ENCODE measurements around the gene SAMD4B. TPM values are rescaled to one million over a fixed set of nuclear protein-coding genes. Genes with fewer than 3 reads are reported as not detected.

The SAMD4B gene
- total RNA-seq, 2 experiments from 2014 or later: 55.5 to 57.6 TPM

- ChIA-PET POLR2A (no interaction called here), CTCF (no interaction called here)
Observed at GRCh38 chr19:39381910-39382611, 39.8 kb downstream of the SAMD4B start.

GRCh38 chr19:39382991-39383828 lies 41.0 kb downstream of the SAMD4B start:
- ChIA-PET POLR2A (no interaction called here), CTCF (no interaction called here)

- ChIA-PET POLR2A (no interaction called here), CTCF (no interaction called here)
Observed at GRCh38 chr19:39384839-39385568, 42.8 kb downstream of the SAMD4B start.

GRCh38 chr19:39385629-39386411 lies 43.6 kb downstream of the SAMD4B start:
- ChIA-PET CTCF (no interaction called here), POLR2A (no interaction called here)

GRCh38 chr19:39386557-39386956 lies 44.3 kb downstream of the SAMD4B start:
- CTCF ChIA-PET: no interaction called here
- POLR2A ChIA-PET: no interaction called here

GRCh38 chr19:39388657-39389056 lies 46.4 kb downstream of the SAMD4B start:
- ChIA-PET CTCF (interaction anchor here (0.7 kb wide), 1 partner anchor 22 kb away, joined by 3 read pairs; no protein-coding TSS in a partner anchor), POLR2A (no interaction called here)

- POLR2A ChIA-PET: no interaction called here
- CTCF ChIA-PET: interaction anchor here (0.8 to 5.7 kb wide), 2 partner anchors 22 to 130 kb away, joined by 3 to 40 read pairs; partner anchors contain the start of gene PLEKHG2
Observed at GRCh38 chr19:39389631-39390414, 47.6 kb downstream of the SAMD4B start.

- CTCF ChIA-PET: interaction anchor here (0.8 to 5.7 kb wide), 4 partner anchors 11 to 113 kb away, joined by 3 to 40 read pairs (median 6); partner anchors contain the start of gene PLEKHG2
- POLR2A ChIA-PET: interaction anchor here (1.2 to 2.2 kb wide), 5 partner anchors 11 to 149 kb away, joined by 4 to 19 read pairs (median 11); partner anchors contain the start of genes EID2, RPS16 and SAMD4B
Observed at GRCh38 chr19:39390451-39390750, 48.2 kb downstream of the SAMD4B start.

- CTCF ChIA-PET: interaction anchor here (0.7 to 5.7 kb wide), 8 partner anchors 9 to 113 kb away, joined by 3 to 40 read pairs (median 3); partner anchors contain the start of genes PLEKHG2 and RPS16
- POLR2A ChIA-PET: interaction anchor here (0.6 to 2.2 kb wide), 8 partner anchors 9 to 149 kb away, joined by 3 to 19 read pairs (median 5); partner anchors contain the start of genes EID2, RPS16 and SAMD4B
Observed at GRCh38 chr19:39390751-39391437, 48.7 kb downstream of the SAMD4B start, which contains the start of the genes MED29 and PAF1. Gene MED29 (plus strand): TSS chr19:39391378. CDS start chr19:39391423, 45 bp downstream. Gene PAF1 (minus strand): TSS chr19:39391106. CDS start chr19:39390864, 242 bp downstream.

- POLR2A ChIA-PET: interaction anchor here (0.5 to 2.3 kb wide), 8 partner anchors 10 to 533 kb away, joined by 3 to 20 read pairs (median 6); partner anchors contain the start of genes PLEKHG2, RPS16 and ZFP36
- CTCF ChIA-PET: interaction anchor here (0.8 to 4.0 kb wide), 16 partner anchors 10 to 135 kb away, joined by 3 to 72 read pairs (median 5); partner anchors contain the start of genes EID2B, GMFG, PLEKHG2 and RPS16
Observed at GRCh38 chr19:39397360-39398296, 55.4 kb downstream of the SAMD4B start.

- ChIA-PET CTCF (interaction anchor here (0.6 to 4.0 kb wide), 15 partner anchors 10 to 134 kb away, joined by 3 to 72 read pairs (median 5); partner anchors contain the start of genes EID2B, GMFG, PLEKHG2 and RPS16), POLR2A (interaction anchor here (0.6 to 2.3 kb wide), 7 partner anchors 9 to 534 kb away, joined by 3 to 20 read pairs (median 6); partner anchors contain the start of genes PLEKHG2, RPS16 and ZFP36)
Observed at GRCh38 chr19:39398297-39398864, 56.2 kb downstream of the SAMD4B start.

GRCh38 chr19:39399668-39400050 lies 57.4 kb downstream of the SAMD4B start:
- POLR2A ChIA-PET: interaction anchor here (0.8 to 2.3 kb wide), 3 partner anchors 8 to 12 kb away, joined by 5 to 13 read pairs (median 5); partner anchors contain the start of genes MED29, PAF1 and PLEKHG2
- CTCF ChIA-PET: interaction anchor here (0.7 to 3.2 kb wide), 4 partner anchors 8 to 49 kb away, joined by 3 to 56 read pairs (median 22); partner anchors contain the start of genes MED29, PLEKHG2 and ZFP36

GRCh38 chr19:39400061-39400460 lies 57.8 kb downstream of the SAMD4B start:
- ChIA-PET POLR2A (interaction anchor here (0.8 to 1.3 kb wide), 2 partner anchors 8 to 9 kb away, joined by 5 read pairs; partner anchors contain the start of genes MED29 and PAF1), CTCF (interaction anchor here (0.7 to 3.0 kb wide), 3 partner anchors 9 to 50 kb away, joined by 3 to 40 read pairs (median 3); partner anchors contain the start of genes MED29 and PLEKHG2)

- POLR2A ChIA-PET: interaction anchor here (0.7 to 4.6 kb wide), 7 partner anchors 8 to 131 kb away, joined by 3 to 38 read pairs (median 5); partner anchors contain the start of genes EID2B, MED29, PAF1 and PLEKHG2
- CTCF ChIA-PET: interaction anchor here (0.6 to 3.0 kb wide), 9 partner anchors 10 to 275 kb away, joined by 3 to 40 read pairs (median 4); partner anchors contain the start of genes MED29, PAF1, PLEKHG2 and RPS16
Observed at GRCh38 chr19:39401070-39401548, 58.9 kb downstream of the SAMD4B start.
